Measurements from ENCODE around the gene DLG1. TPM values are rescaled to one million over a fixed set of nuclear protein-coding genes. Genes with fewer than 3 reads are reported as not detected.

The DLG1 gene
- total RNA-seq, 2 donors from 2014 or later = 70.3 to 70.8 TPM

- ATAC-seq (replicated peaks in 1 of 2) = peak; percentile 17 to 20
- peaks cover 15% of the 10 kb centered on the region for H3K27me3 Mint-ChIP-seq (ENCODE audit: low read depth)
Measured at GRCh38 chr3:197309528-197310361, 11.3 kb upstream of the DLG1 start.

GRCh38 chr3:197308591-197308990 is 10.2 kb upstream of the DLG1 start:
- ATAC-seq (replicated peaks in 1 of 2) (no peak), DNase-seq (no peak)
- H3K36me3 Mint-ChIP-seq (ENCODE audit: insufficient read depth in 2 of 2) = peaks cover 3% of the 10 kb centered on the region in 2 donors
- peaks cover 42% of the 10 kb centered on the region for H3K4me1 Mint-ChIP-seq (ENCODE audit: low read depth)
- H3K4me3 Mint-ChIP-seq = peak overlapping the region in 1 of 2 donors; percentile 17
- H3K27me3 Mint-ChIP-seq (ENCODE audit: low read depth) = peaks cover 3% of the 10 kb centered on the region
- H3K27ac Mint-ChIP-seq = peak overlapping the region; percentile 41
- peaks cover 3 to 4% of the 10 kb centered on the region in 2 donors for H3K9me3 Mint-ChIP-seq

More at GRCh38 chr3:197309528-197310361, 11.3 kb upstream of the DLG1 start:
- H3K9me3 Mint-ChIP-seq = peaks cover 3 to 4% of the 10 kb centered on the region in 2 donors
- no peak for DNase-seq
- H3K27ac Mint-ChIP-seq = peak overlapping the region; percentile 45
- H3K4me1 Mint-ChIP-seq (ENCODE audit: low read depth) = peaks cover 42% of the 10 kb centered on the region
- peaks cover 3% of the 10 kb centered on the region in 2 donors for H3K36me3 Mint-ChIP-seq (ENCODE audit: insufficient read depth in 2 of 2)
- H3K4me3 Mint-ChIP-seq = peak overlapping the region; percentile 13 to 37

GRCh38 chr3:197306374-197307086 is 8.1 kb upstream of the DLG1 start:
- H3K9me3 Mint-ChIP-seq = no peaks in the 10 kb centered on the region
- H3K4me3 Mint-ChIP-seq = peak overlapping the region in 1 of 2 donors; percentile 38
- H3K36me3 Mint-ChIP-seq (ENCODE audit: insufficient read depth in 2 of 2) = no peaks in the 10 kb centered on the region
- H3K4me1 Mint-ChIP-seq (ENCODE audit: low read depth) = peaks cover 42% of the 10 kb centered on the region
- no peak overlapping the region for H3K27ac Mint-ChIP-seq
- ATAC-seq (replicated peaks in 1 of 2) (peak in 1 of 2 donors; percentile 30), DNase-seq (no peak)
- H3K27me3 Mint-ChIP-seq (ENCODE audit: low read depth) = peaks cover 9% of the 10 kb centered on the region

- DNase-seq (peak; percentile 28 to 29), ATAC-seq (replicated peaks in 1 of 2) (peak; percentile 94)
- peak overlapping the region; percentile 38 to 50 for H3K4me3 Mint-ChIP-seq
- peaks cover 16% of the 10 kb centered on the region for H3K27me3 Mint-ChIP-seq (ENCODE audit: low read depth)
- peaks cover 39% of the 10 kb centered on the region for H3K4me1 Mint-ChIP-seq (ENCODE audit: low read depth)
- H3K9me3 Mint-ChIP-seq = peaks cover 0 to 1% of the 10 kb centered on the region in 2 donors
- peaks cover 0 to 2% of the 10 kb centered on the region in 2 donors for H3K36me3 Mint-ChIP-seq (ENCODE audit: insufficient read depth in 2 of 2)
- H3K27ac Mint-ChIP-seq = no peak overlapping the region
Measured at GRCh38 chr3:197305854-197306253, 7.4 kb upstream of the DLG1 start.

GRCh38 chr3:197303452-197303851 is 5.0 kb upstream of the DLG1 start:
- Mint-ChIP-seq H3K4me1 (ENCODE audit: low read depth) (peaks cover 30% of the 10 kb centered on the region), H3K36me3 (ENCODE audit: insufficient read depth in 2 of 2) (peaks cover 0 to 2% of the 10 kb centered on the region in 2 donors), H3K9me3 (peaks cover 0 to 1% of the 10 kb centered on the region in 2 donors), H3K4me3 (no peak overlapping the region), H3K27ac (no peak overlapping the region), H3K27me3 (ENCODE audit: low read depth) (peaks cover 34% of the 10 kb centered on the region)
- DNase-seq (no peak), ATAC-seq (replicated peaks in 1 of 2) (no peak)

- peaks cover 0 to 2% of the 10 kb centered on the region in 2 donors for H3K36me3 Mint-ChIP-seq (ENCODE audit: insufficient read depth in 2 of 2)
- DNase-seq (no peak), ATAC-seq (replicated peaks in 1 of 2) (no peak)
- H3K27me3 Mint-ChIP-seq (ENCODE audit: low read depth) = peaks cover 34% of the 10 kb centered on the region
- H3K4me3 Mint-ChIP-seq = no peak overlapping the region
- H3K9me3 Mint-ChIP-seq = peaks cover 0 to 1% of the 10 kb centered on the region in 2 donors
- H3K4me1 Mint-ChIP-seq (ENCODE audit: low read depth) = peaks cover 28% of the 10 kb centered on the region
- H3K27ac Mint-ChIP-seq = no peak overlapping the region
Measured at GRCh38 chr3:197302696-197303341, 4.4 kb upstream of the DLG1 start.

GRCh38 chr3:197302033-197302432 is 3.6 kb upstream of the DLG1 start:
- Mint-ChIP-seq H3K36me3 (ENCODE audit: insufficient read depth in 2 of 2) (peaks cover 3 to 4% of the 10 kb centered on the region in 2 donors), H3K4me3 (no peak overlapping the region), H3K27ac (no peak overlapping the region), H3K27me3 (ENCODE audit: low read depth) (peaks cover 34% of the 10 kb centered on the region), H3K4me1 (ENCODE audit: low read depth) (peaks cover 29% of the 10 kb centered on the region), H3K9me3 (peaks cover 0 to 1% of the 10 kb centered on the region in 2 donors)
- ATAC-seq (replicated peaks in 1 of 2) (no peak), DNase-seq (no peak)

GRCh38 chr3:197300361-197300760 is 1.9 kb upstream of the DLG1 start:
- H3K4me1 Mint-ChIP-seq (ENCODE audit: low read depth) = peaks cover 30% of the 10 kb centered on the region
- H3K4me3 Mint-ChIP-seq = no peak overlapping the region
- no peak for ATAC-seq (replicated peaks in 1 of 2)
- peaks cover 0 to 1% of the 10 kb centered on the region in 2 donors for H3K9me3 Mint-ChIP-seq
- H3K27me3 Mint-ChIP-seq (ENCODE audit: low read depth) = peaks cover 34% of the 10 kb centered on the region
- peaks cover 6 to 9% of the 10 kb centered on the region in 2 donors for H3K36me3 Mint-ChIP-seq (ENCODE audit: insufficient read depth in 2 of 2)
- no peak overlapping the region for H3K27ac Mint-ChIP-seq
- no peak for DNase-seq

GRCh38 chr3:197298945-197299854 is 788 bp upstream of the DLG1 start:
- H3K4me3 Mint-ChIP-seq = peak overlapping the region; percentile 93 to 97
- peaks cover 0 to 1% of the 10 kb centered on the region in 2 donors for H3K9me3 Mint-ChIP-seq
- DNase-seq = peak; percentile 42 to 49
- peaks cover 34% of the 10 kb centered on the region for H3K27me3 Mint-ChIP-seq (ENCODE audit: low read depth)
- H3K36me3 Mint-ChIP-seq (ENCODE audit: insufficient read depth in 2 of 2) = peaks cover 6 to 13% of the 10 kb centered on the region in 2 donors
- H3K4me1 Mint-ChIP-seq (ENCODE audit: low read depth) = peaks cover 30% of the 10 kb centered on the region
- no peak overlapping the region for H3K27ac Mint-ChIP-seq
- ATAC-seq (replicated peaks in 1 of 2) = peak; percentile 9 to 21

- Mint-ChIP-seq H3K4me1 (ENCODE audit: low read depth) (peaks cover 43% of the 10 kb centered on the region), H3K9me3 (peaks cover 0 to 1% of the 10 kb centered on the region in 2 donors), H3K27ac (peak overlapping the region; percentile 97), H3K36me3 (ENCODE audit: insufficient read depth in 2 of 2) (peaks cover 6 to 14% of the 10 kb centered on the region in 2 donors), H3K4me3 (peak overlapping the region; percentile 93 to 99), H3K27me3 (ENCODE audit: low read depth) (peaks cover 32% of the 10 kb centered on the region)
- ATAC-seq (replicated peaks in 1 of 2) (peak; percentile 86), DNase-seq (peak; percentile 92 to 93)
Measured at GRCh38 chr3:197297476-197298340, 704 bp downstream of the DLG1 start.

- ATAC-seq (replicated peaks in 1 of 2) (no peak), DNase-seq (no peak)
- H3K36me3 Mint-ChIP-seq (ENCODE audit: insufficient read depth in 2 of 2) = peaks cover 6 to 18% of the 10 kb centered on the region in 2 donors
Measured at GRCh38 chr3:197297002-197297401, 1.4 kb downstream of the DLG1 start.

More at GRCh38 chr3:197297002-197297401, 1.4 kb downstream of the DLG1 start:
- Mint-ChIP-seq H3K27me3 (ENCODE audit: low read depth) (peaks cover 26% of the 10 kb centered on the region), H3K9me3 (peaks cover 0 to 1% of the 10 kb centered on the region in 2 donors), H3K4me3 (peak overlapping the region; percentile 93 to 99), H3K27ac (peak overlapping the region; percentile 97), H3K4me1 (ENCODE audit: low read depth) (peaks cover 50% of the 10 kb centered on the region)

All from activated T-cell treated with anti-CD3 and anti-CD28 coated beads, Interleukin-2, amount 50 U/mL, for 72 hours (primary cell).